ENCODE measurements around the gene NFKB1.

Gene NFKB1

DNA sequence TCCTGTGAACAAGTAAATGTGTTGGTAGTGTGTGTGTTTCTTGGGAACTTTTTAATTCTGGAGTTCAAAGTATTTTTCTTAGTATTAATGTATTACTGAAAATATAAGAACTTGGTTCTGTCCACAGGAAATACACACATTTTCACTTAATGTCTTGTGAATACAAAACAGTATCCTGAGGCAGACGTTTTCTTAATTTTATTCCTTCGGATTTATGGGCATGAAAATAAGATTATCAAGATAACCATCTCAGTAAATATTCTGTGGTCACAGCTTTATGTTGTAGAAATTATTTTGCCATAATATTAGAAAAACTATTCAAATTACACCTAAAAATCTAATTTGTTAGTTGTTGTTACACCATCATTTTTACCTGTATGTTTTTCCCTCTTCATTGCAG is 29.8 kb downstream of the NFKB1 start:
- no peak for DNase-seq (ENCODE audit: low spot score)

DNA sequence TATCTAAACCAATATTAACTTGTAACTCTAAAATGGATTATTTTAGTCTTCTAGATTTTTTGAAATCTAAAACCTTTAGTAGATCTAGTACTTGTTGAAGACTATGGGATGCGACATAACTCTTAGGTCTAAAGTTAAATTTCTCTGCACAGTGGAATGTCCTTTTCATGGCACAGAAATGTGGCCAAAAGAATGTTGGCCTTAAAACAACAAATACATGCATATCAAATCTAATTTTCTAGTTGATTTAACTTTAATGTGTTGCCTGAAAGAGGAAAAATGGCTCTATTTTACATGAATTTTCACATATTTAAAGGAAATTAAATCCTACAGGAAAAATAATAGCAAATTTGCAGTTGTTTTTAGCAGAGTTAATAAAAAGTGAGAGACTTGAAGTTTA is 30.3 kb downstream of the NFKB1 start:
- DNase-seq (ENCODE audit: low spot score): no peak

DNA sequence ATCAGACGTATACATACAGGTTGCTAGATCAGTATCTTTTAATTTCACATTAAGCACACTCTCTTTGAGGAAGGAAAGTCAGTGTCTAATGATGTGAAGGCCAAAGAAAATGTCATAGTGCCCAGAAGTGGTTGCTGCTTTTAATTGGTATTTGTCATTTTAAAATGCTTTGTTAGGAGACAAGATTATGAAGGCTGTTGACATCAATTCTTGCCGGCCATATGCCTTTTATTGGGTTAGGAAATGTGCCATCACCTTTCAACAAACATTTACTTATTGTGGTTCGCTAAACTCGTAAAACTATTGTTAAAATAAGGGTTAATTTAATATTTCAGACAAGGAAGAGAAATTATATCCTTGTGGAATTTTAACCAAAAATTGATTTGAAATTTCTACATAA is 32.2 kb downstream of the NFKB1 start:
- no peak for DNase-seq (ENCODE audit: low spot score)

DNA sequence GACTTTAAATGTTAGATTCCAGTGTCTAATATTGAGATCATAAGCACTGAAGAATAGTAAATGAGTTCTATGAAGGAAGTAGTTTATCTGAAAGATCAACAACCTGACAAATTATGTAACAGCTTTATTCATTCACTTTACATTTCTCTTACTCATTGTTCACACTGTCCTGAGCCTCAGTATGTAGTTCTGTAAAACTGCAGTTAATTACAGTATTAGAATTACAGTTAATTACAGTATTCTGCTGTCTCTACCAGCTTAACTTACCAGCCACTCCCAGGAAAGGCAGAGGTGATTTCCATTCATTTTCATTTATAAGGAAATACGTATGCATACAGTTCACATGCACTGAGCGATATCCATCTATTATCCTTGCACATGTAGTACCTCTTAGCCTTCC is 32.7 kb downstream of the NFKB1 start:
- no peak for DNase-seq (ENCODE audit: low spot score)

DNA sequence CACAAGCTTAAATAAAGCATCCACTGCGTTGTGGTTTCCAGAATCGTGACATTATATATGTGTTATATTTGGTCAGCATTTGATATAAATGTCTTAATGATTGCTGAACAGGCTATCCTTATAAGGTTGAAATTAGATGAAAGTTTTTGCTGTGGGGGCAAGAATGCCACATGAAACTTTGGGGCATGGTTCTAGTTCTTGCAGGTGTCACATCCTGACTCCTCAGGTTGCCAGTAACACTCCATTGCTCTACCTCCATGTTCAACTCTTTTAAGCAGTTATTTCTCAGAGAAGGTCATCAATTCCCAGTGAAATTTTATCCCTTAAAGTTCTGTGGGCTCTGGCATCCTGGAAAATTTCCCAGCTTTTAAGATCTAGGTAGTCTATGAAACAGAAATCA is 33.7 kb downstream of the NFKB1 start:
- DNase-seq (ENCODE audit: low spot score): no peak

DNA sequence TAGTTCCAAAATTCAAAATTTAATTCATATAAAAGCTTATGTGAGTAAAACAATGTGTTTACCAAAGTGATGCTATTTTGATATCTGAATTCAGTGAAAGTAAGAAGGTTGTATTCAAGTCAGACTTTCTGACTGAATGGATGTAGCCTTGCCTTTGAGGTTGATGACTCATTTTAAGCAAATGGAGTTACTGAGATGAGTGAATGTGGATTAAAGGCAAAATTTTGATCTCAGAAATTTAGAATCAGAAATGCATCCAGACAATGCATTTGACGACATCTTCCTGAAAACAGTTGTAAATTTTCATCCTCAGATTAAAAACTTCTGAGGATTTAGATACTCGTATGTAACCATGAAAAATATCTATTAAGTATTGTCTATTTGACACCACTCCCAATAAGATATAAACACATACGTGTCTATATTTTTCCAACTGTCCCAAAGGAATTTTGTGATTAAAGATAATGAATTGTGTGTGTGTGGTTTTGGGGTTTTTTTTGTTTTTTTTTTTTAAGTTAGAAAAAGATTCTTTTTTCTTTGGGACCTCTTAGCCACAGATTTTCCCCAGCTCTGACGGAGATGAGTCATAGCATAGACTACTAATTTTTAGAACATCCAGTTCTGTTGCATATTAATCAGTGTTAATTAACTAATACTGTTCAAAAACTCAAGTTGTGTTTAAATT is 34.4 kb downstream of the NFKB1 start:
- no peak for DNase-seq (ENCODE audit: low spot score)

DNA sequence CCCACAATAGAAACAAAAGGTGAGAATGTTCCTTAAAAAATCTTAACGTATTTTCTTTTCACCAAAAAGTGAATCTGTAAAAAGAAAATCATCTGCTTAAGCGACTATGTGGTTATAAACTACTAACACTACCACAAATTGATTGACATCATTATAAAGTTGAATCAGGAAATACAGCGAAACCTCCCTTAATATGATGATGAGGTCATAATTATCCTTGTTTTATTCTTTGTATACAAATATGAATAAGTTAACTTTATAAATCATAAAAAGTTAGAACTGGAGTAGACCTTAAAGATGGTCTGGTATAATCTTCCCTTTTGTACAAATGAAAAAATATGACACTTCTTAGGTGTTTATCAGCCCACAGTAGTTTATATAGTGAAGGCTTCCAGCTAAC is 35.6 kb downstream of the NFKB1 start:
- no peak for DNase-seq (ENCODE audit: low spot score)

DNA sequence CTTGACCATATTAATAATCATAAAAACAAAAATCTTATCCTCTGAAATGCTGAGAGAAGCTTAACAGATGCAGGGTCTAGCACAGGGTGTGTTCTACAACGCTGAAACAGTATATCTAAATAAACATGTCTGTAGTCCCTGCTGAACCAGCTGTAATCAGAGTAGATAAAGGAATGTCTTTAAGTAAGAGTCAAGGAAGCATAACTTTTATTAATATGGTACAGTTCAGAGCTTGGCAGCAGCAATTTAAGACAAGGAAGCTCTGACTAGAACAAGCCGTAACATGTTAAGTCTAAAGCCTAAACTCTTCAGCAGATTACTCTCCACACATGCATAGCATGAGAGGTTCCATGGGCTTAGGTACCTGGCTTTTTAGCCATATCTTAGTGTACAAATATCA is 36.1 kb downstream of the NFKB1 start:
- no peak for DNase-seq (ENCODE audit: low spot score)

DNA sequence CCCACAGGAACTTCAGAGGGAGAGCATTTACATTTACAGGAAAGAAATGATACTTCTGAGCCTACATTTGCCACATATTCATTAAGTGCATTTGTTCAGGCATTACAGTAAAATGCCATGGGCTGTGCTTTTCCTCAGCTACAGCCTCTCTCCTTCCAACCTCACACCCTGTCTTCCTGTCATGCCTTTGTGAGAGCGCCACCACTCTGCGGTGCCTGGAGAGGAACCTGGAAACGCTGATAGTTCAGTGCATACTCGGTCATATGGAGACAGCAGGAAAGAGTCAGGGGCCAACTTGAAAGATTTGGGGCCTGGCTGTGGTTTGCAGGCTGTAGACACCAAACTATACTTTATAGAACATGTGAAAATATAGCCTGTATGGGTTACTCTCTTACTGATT is 40.5 kb downstream of the NFKB1 start:
- DNase-seq (ENCODE audit: low spot score): no peak

DNA sequence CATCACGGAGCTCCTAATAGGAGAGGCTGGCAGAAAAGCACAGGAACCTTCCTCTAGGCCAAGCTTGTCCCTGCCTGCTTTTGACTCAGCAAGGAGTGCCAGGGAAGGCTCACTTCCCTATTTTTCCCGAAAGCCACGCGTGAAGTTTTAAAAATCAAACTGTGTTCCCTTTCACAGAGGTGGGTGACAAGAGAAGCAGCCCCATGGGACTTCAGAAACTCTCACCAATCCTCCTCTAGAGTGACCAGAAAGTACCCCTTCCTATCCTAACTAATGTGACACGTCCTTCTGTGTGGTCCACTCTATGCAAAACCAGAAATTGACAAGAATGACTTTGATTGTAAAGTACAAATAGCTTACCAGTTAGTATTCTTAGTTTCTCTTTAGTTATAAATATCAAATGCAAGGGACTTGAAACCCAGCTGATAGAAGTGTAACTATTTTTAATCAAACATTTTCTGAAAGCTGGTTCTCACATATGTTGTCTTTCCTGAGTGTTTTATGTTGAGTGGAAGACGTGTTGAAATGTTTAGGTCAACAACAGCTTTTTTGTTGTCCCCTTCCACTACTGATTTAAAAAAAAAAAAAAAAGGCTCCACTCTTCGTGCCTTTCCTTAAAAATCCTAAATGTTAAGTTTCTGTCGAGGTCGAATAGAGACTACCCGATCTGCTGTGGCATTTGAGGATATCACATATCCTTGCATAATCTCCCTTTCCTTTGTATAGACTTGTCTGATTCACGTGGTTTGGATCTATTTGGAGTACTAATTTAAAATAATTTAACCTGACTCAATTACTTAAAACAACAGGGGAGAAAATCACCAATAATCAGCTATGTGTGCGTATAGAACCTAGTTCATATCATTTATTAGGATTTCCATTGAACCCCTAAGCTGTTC is 42.1 kb downstream of the NFKB1 start:
- no peak for DNase-seq (ENCODE audit: low spot score)

DNA sequence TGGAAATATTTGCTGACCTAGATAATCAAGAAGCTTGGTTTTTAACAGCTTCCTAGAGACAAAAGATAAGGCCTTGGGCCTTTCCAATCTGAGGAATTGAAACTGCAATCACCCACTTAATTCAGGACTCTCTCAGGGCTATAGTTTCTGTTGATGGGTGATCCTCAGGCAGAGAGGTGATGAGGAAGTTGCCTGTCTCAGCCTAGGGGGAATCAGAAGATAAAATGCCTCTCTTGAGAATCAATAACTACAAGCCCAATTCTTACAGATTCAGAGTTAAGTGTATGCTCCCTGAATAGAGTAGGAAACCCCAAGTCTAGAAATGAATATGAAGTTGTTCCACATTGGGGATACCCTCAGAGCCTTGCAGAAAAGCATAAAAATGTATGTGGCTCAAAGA is 45.5 kb downstream of the NFKB1 start:
- DNase-seq (ENCODE audit: low spot score): no peak

DNA sequence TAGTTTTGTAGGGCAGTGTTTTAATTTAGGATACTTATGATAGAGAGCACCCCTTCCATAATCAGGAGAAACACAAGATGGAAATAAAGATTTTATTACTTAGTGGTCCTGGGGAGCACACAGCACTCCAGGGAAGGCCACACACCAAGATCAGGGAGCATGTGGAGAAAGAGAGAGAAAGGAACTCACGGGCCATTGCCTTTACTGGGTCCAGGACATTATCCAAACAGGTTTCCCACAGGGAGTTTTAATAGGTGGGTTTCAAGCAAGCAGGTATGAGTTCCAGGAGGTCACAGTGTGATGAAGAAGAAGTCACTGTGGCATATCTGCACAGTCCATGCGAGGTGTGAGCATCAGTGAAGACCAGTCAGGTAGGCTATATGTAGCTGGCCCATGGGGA is 46.8 kb downstream of the NFKB1 start:
- DNase-seq (ENCODE audit: low spot score): no peak

DNA sequence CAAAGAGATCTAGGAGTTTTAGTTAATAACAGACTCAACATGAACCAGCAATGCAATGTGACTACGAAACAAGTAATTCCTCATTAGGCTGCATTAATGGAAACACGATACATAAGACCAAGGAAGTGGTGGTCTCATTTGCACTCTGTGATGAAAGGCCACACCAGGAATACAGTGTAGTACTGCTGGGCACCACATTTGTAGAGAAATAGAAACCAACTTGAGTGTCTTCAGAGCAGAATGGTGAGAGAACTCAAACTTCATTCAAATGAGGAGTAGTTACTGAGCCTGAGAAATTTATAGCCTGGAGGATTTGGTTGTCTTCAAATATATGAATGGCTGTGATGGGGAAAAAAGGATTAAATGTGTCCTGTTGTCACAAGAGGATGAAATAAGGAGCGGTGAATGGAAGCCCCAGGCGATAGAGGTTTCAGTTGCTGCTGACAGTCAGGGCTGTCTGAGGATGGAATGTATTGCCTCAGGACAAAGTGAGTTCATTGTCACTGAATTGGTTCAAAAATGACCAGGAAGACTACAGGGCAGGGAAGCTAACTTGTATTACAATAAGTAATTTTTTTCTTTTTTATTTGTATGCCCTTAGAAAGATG is 50.9 kb downstream of the NFKB1 start:
- DNase-seq (ENCODE audit: low spot score): no peak

DNA sequence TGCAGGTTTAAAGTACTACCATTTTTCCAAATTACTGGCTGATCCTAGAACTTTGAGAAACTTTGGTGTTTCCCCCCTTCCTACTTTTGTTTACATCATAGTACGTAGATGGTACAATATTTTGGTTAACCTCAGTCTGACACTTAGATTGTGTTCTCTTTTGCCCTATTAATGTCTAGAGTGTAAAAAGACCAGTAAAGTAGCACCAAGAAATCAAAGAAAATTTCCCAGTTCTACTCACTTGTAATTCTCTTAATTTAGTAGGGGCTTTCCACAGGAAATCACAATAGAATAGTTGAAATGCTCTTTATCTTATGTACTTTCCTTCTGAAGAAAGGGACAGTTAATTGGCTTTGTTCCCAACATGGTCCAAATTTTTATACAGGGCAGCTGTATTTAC is 51.6 kb downstream of the NFKB1 start:
- DNase-seq (ENCODE audit: low spot score): no peak

DNA sequence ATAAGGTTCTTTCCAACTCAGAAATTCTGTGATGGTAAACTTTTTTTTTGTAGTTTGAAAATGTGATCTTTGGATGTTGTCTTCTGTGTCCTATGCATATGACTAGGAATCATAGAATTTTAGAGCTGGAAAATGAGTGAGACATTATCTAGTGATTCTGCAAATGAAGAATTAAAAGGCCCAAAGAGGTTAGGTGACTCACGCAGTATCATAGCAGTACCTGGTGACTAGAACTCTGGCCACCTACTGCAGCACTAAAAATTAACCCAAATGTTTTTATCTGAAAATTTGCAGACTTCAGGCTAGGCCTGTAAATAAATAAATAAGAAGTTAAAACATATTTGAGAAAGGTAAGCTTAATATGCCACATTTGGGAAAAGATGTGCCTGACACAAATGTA is 52.8 kb downstream of the NFKB1 start:
- DNase-seq (ENCODE audit: low spot score): no peak

DNA sequence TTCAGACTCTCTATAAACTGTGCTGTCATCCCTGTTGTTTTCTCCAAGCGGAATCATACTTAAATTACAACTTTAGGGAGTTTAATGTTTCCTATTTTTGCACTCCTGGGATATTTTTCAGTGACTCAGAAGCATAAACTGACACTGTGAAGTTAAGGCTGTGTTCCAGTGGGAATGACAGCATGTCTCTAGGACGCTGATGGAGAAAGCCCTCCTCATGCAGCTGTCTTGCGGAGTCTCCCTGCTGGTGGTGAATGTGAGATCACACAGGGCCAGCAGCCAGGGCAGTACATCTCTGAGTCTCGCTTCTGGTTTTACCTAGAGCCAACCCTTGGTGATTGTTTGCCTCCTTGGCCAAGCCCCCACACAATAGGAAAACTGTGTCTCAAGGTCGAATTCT is 53.3 kb downstream of the NFKB1 start:
- no peak for DNase-seq (ENCODE audit: low spot score)

DNA sequence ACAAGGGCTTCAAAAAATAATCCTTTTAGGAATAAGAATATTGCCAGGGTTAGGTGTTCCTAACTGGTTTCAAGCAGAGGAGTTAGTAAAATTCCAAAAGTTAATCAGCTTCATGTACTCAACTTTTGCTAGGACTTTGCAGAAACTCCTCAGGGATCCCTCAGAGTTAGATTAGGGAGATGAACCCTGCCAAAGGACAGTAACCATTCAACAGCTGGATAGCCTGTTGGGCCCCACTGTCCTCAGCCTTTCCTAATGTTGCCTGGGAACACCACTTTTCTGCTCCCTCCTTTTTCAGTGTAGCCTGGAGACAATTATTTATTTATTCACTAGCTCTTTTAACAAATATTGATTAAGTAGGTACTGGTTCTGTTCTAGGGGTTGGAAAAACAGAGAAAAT is 53.8 kb downstream of the NFKB1 start:
- DNase-seq (ENCODE audit: low spot score): no peak

DNA sequence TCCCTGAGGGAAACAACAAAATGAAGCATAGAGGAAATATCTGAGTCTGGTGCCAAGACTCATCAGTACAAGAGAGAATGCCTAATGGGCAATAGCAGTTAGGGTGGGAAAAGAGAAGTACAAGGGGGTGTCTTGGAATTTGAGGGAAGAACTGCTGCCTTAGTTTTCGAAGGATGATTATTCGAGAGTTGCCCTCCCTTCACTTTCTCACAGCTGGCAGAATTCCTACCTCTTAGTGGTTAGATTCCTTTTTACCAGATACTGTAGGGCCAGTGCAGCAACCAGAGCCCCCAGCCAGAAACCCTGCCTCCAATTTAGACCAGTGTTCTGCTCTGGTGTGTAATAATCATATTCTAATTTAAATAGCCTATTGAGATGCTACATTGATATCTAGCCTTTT is 56.5 kb downstream of the NFKB1 start:
- DNase-seq (ENCODE audit: low spot score): no peak

DNA sequence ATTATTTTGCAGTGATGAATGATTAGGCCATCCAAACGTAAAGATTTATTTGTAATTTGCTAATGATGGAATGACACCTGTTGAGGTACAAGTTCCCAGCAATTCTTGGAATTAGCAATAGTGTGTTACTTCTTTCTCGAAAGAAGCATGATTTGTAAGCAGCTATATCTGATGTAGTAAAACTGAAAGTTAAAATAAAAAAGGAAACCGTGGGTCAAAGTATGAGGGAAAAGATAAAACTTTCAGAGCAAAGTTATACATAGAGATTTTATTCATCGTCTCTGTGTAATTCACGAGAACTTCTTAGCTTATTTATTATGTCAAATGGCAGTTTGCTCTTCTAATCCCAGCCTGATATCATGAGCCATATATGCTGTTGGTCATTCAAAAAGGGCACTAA is 59.0 kb downstream of the NFKB1 start:
- DNase-seq (ENCODE audit: low spot score): no peak

DNA sequence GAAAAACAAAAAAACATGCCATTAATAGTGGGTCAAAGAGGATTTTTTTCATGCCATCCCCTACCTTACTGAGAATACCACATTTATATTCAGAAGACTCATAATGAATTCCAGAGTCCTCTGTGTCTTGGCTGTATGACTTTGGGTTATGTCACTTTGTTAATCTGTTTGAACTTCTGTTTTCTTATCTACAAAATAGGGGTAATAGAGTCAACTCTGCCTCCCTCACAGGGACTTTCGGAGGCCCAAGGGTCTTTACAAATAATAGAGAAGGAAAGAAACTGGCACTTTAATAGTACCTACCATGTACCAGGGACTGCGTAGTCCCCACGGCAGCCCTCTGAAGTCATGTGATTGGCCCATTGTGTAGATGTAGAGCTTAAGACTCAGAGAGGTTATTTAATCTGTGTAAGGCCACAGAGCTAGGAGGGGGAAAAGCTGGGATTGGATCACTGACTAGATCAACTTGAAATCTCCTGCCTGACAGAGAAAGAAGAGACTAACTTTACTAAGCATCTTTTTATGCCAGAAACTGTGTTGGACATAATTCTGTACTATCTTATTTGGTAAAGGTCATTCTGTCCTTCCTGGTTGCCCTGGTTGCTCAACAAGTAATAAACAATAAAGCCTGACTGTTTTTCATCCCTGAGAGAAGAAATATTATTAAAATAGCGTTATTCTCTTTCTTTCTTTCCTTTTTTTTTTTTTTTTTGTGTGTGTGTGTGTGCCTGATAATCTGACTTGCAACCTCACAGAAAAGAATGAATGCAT is 59.6 kb downstream of the NFKB1 start:
- no peak for DNase-seq (ENCODE audit: low spot score)

DNA sequence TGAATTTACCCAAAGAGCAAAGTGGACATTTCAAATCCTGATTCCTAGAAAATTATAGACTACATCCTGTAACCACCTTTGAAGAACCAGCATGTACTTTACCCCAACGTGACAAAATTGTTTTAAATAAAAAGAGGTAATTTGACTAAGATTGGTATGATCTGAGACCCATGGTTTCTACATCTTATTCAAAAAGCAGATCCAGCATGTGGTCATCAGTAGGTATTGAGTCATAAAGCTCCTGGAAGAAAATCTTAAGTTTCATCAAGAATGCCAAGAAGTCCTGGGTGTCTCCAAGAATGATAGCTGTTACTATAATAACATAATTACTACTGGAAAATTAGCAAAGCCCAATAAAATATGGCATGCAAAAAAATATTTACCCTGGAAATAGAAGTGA is 61.8 kb downstream of the NFKB1 start:
- DNase-seq (ENCODE audit: low spot score): no peak

DNA sequence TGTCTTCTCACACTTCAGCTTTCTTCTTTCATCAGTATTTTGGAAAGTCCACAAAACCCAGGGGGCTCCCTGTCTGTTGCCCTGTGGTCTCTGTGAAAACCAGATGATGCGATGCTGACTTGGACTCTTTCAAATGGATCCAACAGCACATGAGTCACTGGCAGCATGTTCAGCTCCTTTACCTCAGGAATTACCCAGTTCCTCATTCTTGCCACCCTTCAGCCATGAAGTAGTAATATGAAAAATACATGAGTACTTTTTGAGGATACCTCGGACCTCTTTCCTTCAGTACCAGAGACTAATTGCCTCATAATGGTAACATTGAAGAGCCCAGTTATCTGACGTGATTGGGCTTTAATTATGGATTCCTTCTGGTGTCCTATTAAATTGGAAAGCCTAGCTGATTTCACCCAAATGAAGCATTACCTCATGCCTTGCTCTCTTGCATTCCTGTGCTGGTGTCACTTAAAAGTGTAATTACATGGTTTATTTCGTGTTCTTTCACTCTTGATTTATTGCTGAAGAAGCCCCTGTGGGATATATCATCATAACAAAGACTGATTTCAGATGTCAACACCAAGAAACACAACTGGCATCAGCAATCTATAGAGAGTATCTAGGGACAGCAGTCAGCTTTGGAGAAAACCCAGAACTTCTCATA is 63.4 kb downstream of the NFKB1 start:
- no peak for DNase-seq (ENCODE audit: low spot score)
